NCI-H526 treated with DMSO at 0.1 percent for 48 hours (cell line): ENCODE results near the gene ATL3.
"Not testable (repeated sequence)": the region's sequence is repeated elsewhere in the genome, so short reads cannot be mapped to it uniquely, and the experiment has no call there.

ENCODE experiments used
- DNase-seq: peaks from one replicate; lab custom pipeline; 2025; lab: John Stamatoyannopoulos, UW

ATL3 gene

DNA sequence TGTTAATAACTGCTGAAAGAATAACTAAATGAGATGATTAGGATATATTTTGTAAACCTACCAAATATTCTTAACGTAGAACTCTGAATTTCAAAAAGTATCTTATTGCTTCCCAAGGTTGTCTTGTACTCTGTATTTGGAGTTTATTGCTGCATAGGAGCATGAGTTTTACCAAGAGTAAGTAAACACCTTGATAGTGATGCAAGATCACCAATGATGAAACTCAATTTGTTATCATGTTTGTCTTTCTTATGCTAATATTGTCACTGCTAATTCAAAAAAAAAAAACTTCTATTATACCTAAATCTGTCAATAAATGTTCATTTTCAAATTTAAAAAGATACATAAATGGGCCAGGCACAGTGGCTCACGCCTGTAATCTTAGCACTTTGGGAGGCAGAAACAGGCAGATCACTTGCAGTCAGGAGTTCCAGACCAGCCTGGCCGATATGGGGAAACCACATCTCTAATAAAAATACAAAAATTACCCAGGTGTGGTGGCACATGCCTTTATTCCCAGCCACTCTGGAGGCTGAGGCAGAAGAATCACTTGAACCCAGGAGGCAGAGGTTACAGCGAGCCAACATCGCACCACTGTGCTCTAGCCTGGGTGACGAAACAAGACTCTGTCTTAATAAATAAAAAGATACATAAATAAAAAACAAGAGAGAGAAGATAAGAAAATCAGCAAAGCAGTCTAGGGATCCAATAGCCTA is 84.6 kb downstream of the ATL3 start:
- DNase-seq, result no peak

DNA sequence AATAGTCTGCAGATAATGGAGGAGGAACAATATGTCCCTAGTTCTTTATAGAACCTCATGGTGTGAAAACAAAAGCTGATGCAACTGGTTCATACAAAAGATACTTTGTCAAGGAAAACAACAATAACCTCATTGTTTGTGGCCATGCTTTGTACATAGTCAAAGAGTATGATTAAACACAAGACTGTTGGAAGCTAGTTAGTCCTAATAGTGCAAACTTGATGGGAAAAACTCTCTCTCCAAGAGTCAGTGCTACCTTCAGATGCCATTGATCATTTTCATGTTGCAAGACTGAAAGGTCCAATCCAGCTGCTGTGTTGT is 87.9 kb downstream of the ATL3 start:
- DNase-seq, result no peak

DNA sequence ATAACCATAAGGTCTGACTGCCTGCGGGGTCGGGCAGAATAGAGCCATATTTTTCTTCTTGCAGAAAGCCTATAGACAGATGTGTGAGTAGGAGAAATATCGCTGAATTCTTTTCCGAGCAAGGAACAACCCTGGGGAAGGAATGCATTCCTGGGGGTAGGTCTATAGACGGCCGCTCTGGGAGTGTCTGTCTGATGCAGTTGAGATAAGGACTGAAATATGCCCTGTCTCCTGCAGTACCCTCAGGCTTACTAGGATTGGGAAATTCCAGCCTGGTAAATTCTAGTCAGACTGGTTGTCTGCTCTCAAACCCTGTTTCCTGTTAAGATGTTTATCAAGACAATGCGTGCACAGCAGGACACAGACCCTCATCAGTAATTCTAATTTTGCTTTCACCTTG is 90.0 kb downstream of the ATL3 start:
- not testable (repeated sequence) for DNase-seq

DNA sequence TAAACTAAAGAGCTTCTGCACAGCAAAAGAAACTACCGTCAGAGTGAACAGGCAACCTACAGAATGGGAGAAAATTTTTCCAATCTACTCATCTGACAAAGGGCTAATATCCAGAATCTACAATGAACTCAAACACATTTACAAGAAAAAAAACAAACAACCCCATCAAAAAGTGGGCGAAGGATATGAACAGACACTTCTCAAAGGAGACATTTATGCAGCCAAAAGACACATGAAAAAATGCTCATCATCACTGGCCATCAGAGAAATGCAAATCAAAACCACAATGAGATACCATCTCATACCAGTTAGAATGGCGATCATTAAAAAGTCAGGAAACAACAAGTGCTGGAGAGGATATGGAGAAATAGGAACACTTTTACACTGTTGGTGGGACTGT is 92.3 kb downstream of the ATL3 start:
- DNase-seq, result not testable (repeated sequence)

DNA sequence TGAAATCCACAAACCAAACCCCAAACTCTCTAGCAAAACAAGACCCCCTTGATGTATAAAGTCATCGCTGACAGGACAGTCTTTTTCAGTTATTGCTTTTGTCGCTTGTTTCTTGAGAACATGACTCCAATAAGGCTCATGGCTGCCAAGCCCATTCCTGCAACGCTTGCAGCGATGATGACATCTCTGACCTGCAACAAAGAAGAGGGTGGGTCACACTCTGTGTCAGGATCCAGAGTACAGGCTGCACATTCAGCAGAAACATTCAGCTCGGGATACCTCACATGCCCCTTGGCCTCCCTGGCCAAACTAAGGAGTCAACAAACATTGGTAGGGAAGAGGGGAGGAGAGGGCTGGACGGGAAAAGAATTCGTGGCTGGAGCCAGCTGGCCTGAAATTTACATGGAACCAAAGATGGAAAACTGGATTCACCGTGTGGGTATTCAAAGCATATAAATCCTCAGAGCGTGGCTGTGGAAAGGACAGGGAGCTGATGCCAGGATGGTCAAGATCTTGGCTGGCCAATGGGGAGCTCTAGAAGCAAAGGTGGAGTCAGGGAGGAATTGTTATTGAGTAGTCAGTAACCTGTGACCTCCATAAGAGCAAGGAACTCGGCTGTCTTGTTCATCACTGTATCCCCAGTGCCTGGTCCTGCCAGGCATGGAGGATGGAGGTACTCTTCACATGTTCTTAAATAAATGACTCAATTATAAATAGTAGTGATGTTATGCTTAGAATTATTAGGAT is 96.1 kb downstream of the ATL3 start:
- DNase-seq, result no peak
